CD14-positive monocyte (primary cell): ENCODE results near the gene TMEM19. TPM values are rescaled to one million over a fixed set of nuclear protein-coding genes. Genes with fewer than 3 reads are reported as not detected.

Source experiments
- DNase-seq, 3 donors: peaks; one replicate each; pipeline ENCODE4 v3.0.0-alpha.2; 2011 to 2022
- H2AFZ ChIP-seq: 2 replicates; pipeline ENCODE4 v1.6.0; 2012; ENCODE audit warnings: mild to moderate bottlenecking, low read depth, low read length, inconsistent platforms; ENCODE audit not compliant: insufficient read depth, poor library complexity, severe bottlenecking
- H3K27ac ChIP-seq, 2 donors: 1 replicate in 1 of 2; 2 replicates in 1 of 2; pipeline ENCODE4 v1.5.1; 2012 to 2013; ENCODE audit warnings: low read length in 2 of 2, control low read depth in 1 of 2, inconsistent platforms in 1 of 2, low read depth in 1 of 2, mild to moderate bottlenecking in 1 of 2
- H3K27me3 ChIP-seq, 2 donors: one replicate each; pipeline versions ENCODE4 v1.6.0 to v1.6.1; 2011 to 2013; ENCODE audit warnings: low read length in 2 of 2; ENCODE audit not compliant: control insufficient read depth in 2 of 2, insufficient read depth in 2 of 2
- H3K36me3 ChIP-seq, 2 donors: replicated peaks in 1 of 2; 1 replicate in 1 of 2; 2 replicates in 1 of 2; pipeline versions ENCODE4 v1.5.1 to v1.6.1; 2012 to 2013; ENCODE audit warnings: low read length in 2 of 2, control low read depth in 1 of 2, inconsistent platforms in 1 of 2, mild to moderate bottlenecking in 1 of 2; ENCODE audit not compliant: insufficient read depth in 2 of 2, control insufficient read depth in 1 of 2
- H3K4me1 ChIP-seq, 2 donors: 1 replicate in 1 of 2; 2 replicates in 1 of 2; pipeline versions ENCODE4 v1.5.1 to v1.6.1; 2012 to 2013; ENCODE audit warnings: low read length in 2 of 2, control low read depth in 1 of 2, inconsistent platforms in 1 of 2, mild to moderate bottlenecking in 1 of 2, moderate library complexity in 1 of 2; ENCODE audit not compliant: insufficient read depth in 2 of 2, control insufficient read depth in 1 of 2
- H3K4me2 ChIP-seq: replicated peaks from 2 replicates; pipeline ENCODE3; 2012; ENCODE audit warnings: low read length, moderate library complexity, mild to moderate bottlenecking; ENCODE audit not compliant: poor library complexity, severe bottlenecking; ENCODE audit errors: extremely low read depth
- H3K4me3 ChIP-seq, 3 experiments: fragments of 200-600 bp in 1 of 3; sonication (generic) in 1 of 3; replicated peaks in 1 of 3; 1 replicate in 2 of 3; 2 replicates in 1 of 3; pipeline ENCODE4 v1.5.1; 2011 to 2013; ENCODE audit warnings: low read length in 3 of 3, mild to moderate bottlenecking in 3 of 3, control low read depth in 2 of 3, low read depth in 2 of 3, inconsistent platforms in 1 of 3, moderate library complexity in 1 of 3
- H3K79me2 ChIP-seq: 2 replicates; pipeline ENCODE4 v1.6.0; 2012; ENCODE audit warnings: mild to moderate bottlenecking, control low read depth, inconsistent platforms, low read length, moderate library complexity; ENCODE audit not compliant: insufficient read depth
- H3K9ac ChIP-seq: 2 replicates; pipeline ENCODE4 v1.6.0; 2017; ENCODE audit warnings: low read length, mild to moderate bottlenecking; ENCODE audit not compliant: insufficient read depth, poor library complexity, severe bottlenecking
- H3K9me3 ChIP-seq, 2 donors: replicated peaks in 1 of 2; 1 replicate in 1 of 2; 2 replicates in 1 of 2; pipeline versions ENCODE4 v1.5.1 to v1.6.1; 2012 to 2013; ENCODE audit warnings: low read length in 2 of 2, control low read depth in 1 of 2; ENCODE audit not compliant: control insufficient read depth in 1 of 2, insufficient read depth in 1 of 2
- H4K20me1 ChIP-seq: 2 replicates; pipeline ENCODE4 v1.6.0; 2012; ENCODE audit warnings: mild to moderate bottlenecking, low read length, control low read depth, moderate library complexity; ENCODE audit not compliant: insufficient read depth
- H3K27ac Mint-ChIP-seq, 7 donors: one replicate each; pipeline ENCODE4 v1.8.0; 2020; ENCODE audit warnings: mild to moderate bottlenecking in 7 of 7, mixed read lengths in 7 of 7, moderate library complexity in 6 of 7, inconsistent platforms in 2 of 7
- H3K27me3 Mint-ChIP-seq, 3 donors: one replicate each; pipeline ENCODE4 v1.8.0; 2021 to 2022; ENCODE audit warnings: low read depth in 3 of 3, mild to moderate bottlenecking in 3 of 3, mixed read lengths in 3 of 3, moderate library complexity in 3 of 3, inconsistent platforms in 1 of 3
- H3K36me3 Mint-ChIP-seq, 2 donors: one replicate each; pipeline ENCODE4 v1.8.0; 2020; ENCODE audit warnings: mixed read lengths in 2 of 2, inconsistent platforms in 1 of 2, mild to moderate bottlenecking in 1 of 2
- H3K4me1 Mint-ChIP-seq: one replicate; pipeline ENCODE4 v1.8.0; 2020; ENCODE audit warnings: mild to moderate bottlenecking, mixed read lengths
- H3K4me3 Mint-ChIP-seq, 2 donors: one replicate each; pipeline ENCODE4 v1.8.0; 2020; ENCODE audit warnings: mild to moderate bottlenecking in 2 of 2, mixed read lengths in 2 of 2, moderate library complexity in 1 of 2
- H3K9me3 Mint-ChIP-seq, 7 donors: one replicate each; pipeline ENCODE4 v1.8.0; 2020 to 2022; ENCODE audit warnings: mixed read lengths in 7 of 7, mild to moderate bottlenecking in 6 of 7, moderate library complexity in 6 of 7, inconsistent platforms in 2 of 7
- CTCF ChIP-seq: fragments of 200-600 bp; IDR thresholded peaks from one replicate; pipeline ENCODE4 v1.8.0; 2022; ENCODE audit warnings: antibody characterized with exemption, mild to moderate bottlenecking
- WGBS: methylation state at CpG from one replicate; pipeline ENCODE4 v1.1.5; 2013; ENCODE audit warnings: missing lambda C conversion rate; ENCODE audit not compliant: insufficient coverage; 5-methylcytosine and 5-hydroxymethylcytosine counted together
- intact Hi-C, 2 donors: fragments of 100-400 bp; cut with micrococcal nuclease; formaldehyde crosslinking; loops; one replicate each; pipeline versions ENCODE4 v1.15.0 to v1.15.1; 2023
- polyA plus RNA-seq, 3 donors: library from polyadenylated mRNA; depleted of rRNA in 1 of 3; unstranded in 2 of 3; stranded (reverse) in 1 of 3; fragments of 300-500 nt in 2 of 3; fragments of >200 nt in 1 of 3; fragmentation: Illumina TruSeq in 2 of 3; gene quantifications; 1 replicate in 2 of 3; 2 replicates in 1 of 3; pipeline ENCODE4 v1.2.3, GENCODE V29; 2012 to 2021

The TMEM19 gene
- polyA plus RNA-seq, 3 donors = 9.1 to 39.7 (median 25.4) TPM

- H3K9me3 Mint-ChIP-seq = peaks cover 0 to 4% (median 0%) of the 10 kb centered on the region in 7 donors
- intact Hi-C loops = no loop called here
- H3K4me1 Mint-ChIP-seq = no peaks in the 10 kb centered on the region
Measured at GRCh38 chr12:71727958-71728357, 42.1 kb downstream of the TMEM19 start.

GRCh38 chr12:71730936-71731335 is 45.1 kb downstream of the TMEM19 start:
- Histone ChIP-seq H3K9me3 (no peaks in the 10 kb centered on the region), H3K36me3 (no peaks in the 10 kb centered on the region), H4K20me1 (no peaks in the 10 kb centered on the region), H3K27ac (no peak overlapping the region), H3K4me3 (no peak overlapping the region), H3K27me3 (no peaks in the 10 kb centered on the region), H3K4me2 (no peak overlapping the region), H3K79me2 (no peaks in the 10 kb centered on the region), H3K9ac (no peak overlapping the region), H2AFZ (no peak overlapping the region), H3K4me1 (no peaks in the 10 kb centered on the region)
- no peak for TF ChIP-seq CTCF
- no peak overlapping the region for H3K27ac Mint-ChIP-seq
- H3K9me3 Mint-ChIP-seq = peaks cover 0 to 4% (median 0%) of the 10 kb centered on the region in 7 donors
- intact Hi-C loops = no loop called here
- H3K27me3 Mint-ChIP-seq = peaks cover 0 to 3% (median 2%) of the 10 kb centered on the region in 3 donors
- WGBS = 100% methylated on average over 1 of the region's 7 CpGs
- DNase-seq = no peak
- no peaks in the 10 kb centered on the region for H3K4me1 Mint-ChIP-seq
- no peak overlapping the region for H3K4me3 Mint-ChIP-seq
- no peaks in the 10 kb centered on the region for H3K36me3 Mint-ChIP-seq

More at GRCh38 chr12:71727958-71728357, 42.1 kb downstream of the TMEM19 start:
- no peaks in the 10 kb centered on the region for H3K27me3 ChIP-seq
- WGBS = 100% methylated on average over 1 of the region's 5 CpGs
- no peak for DNase-seq
- TF ChIP-seq CTCF = no peak
- H2AFZ ChIP-seq = no peak overlapping the region
- Mint-ChIP-seq H3K36me3 (no peaks in the 10 kb centered on the region), H3K4me3 (no peak overlapping the region), H3K27me3 (peaks cover 0 to 4% (median 3%) of the 10 kb centered on the region in 3 donors), H3K27ac (no peak overlapping the region)
- no peaks in the 10 kb centered on the region for H4K20me1 ChIP-seq
- no peaks in the 10 kb centered on the region for H3K79me2 ChIP-seq
- no peak overlapping the region for H3K4me2 ChIP-seq
- H3K9me3 ChIP-seq = no peaks in the 10 kb centered on the region
- H3K4me1 ChIP-seq = no peaks in the 10 kb centered on the region
- no peak overlapping the region for H3K4me3 ChIP-seq
- H3K9ac ChIP-seq = no peak overlapping the region
- no peak overlapping the region for H3K27ac ChIP-seq
- no peaks in the 10 kb centered on the region for H3K36me3 ChIP-seq
